Uterus (tissue), 4 donors: ENCODE results near the gene CDH7. TPM values are rescaled to one million over a fixed set of nuclear protein-coding genes. Genes with fewer than 3 reads are reported as not detected.

Experiments used
- DNase-seq, 2 donors: peaks; one replicate each; pipeline ENCODE4 v3.0.0-alpha.2; 2019 to 2020
- H3K27ac ChIP-seq, 2 donors: fragments of 200-600 bp; sonication (generic); 1 replicate in 1 of 2; 2 replicates in 1 of 2; pipeline ENCODE4 v1.5.1; 2016 to 2018
- H3K27me3 ChIP-seq, 2 donors: fragments of 200-600 bp; sonication (generic); one replicate each; pipeline ENCODE4 v1.5.1; 2018 to 2019; ENCODE audit warnings: control low read depth in 1 of 2
- H3K36me3 ChIP-seq, 2 donors: fragments of 200-600 bp; sonication (generic); one replicate each; pipeline ENCODE4 v1.5.1; 2019; ENCODE audit warnings: control low read depth in 1 of 2
- H3K4me1 ChIP-seq, 2 donors: fragments of 200-600 bp; sonication (generic); one replicate each; pipeline ENCODE4 v1.5.1; 2018 to 2019; ENCODE audit warnings: control low read depth in 1 of 2
- H3K4me3 ChIP-seq, 2 donors: fragments of 200-600 bp; sonication (generic); 1 replicate in 1 of 2; 2 replicates in 1 of 2; pipeline ENCODE4 v1.5.1; 2018 to 2019; ENCODE audit warnings: mild to moderate bottlenecking in 1 of 2
- H3K9me3 ChIP-seq, 2 donors: fragments of 200-600 bp; sonication (generic); one replicate each; pipeline ENCODE4 v1.5.1; 2019; ENCODE audit warnings: control low read depth in 1 of 2
- POLR2A ChIP-seq, 2 donors: fragments of 450-650 bp; IDR thresholded peaks; one replicate each; pipeline ENCODE4 v1.6.1; 2016; ENCODE audit warnings: antibody characterized with exemption in 2 of 2, mild to moderate bottlenecking in 1 of 2, moderate library complexity in 1 of 2
- intact Hi-C: fragments of 100-400 bp; cut with DNase I; formaldehyde crosslinking; loops from one replicate; pipeline ENCODE4 v1.15.1; 2023; ENCODE audit warnings: low total_unique reads
- total RNA-seq, 4 donors: library from RNA; depleted of rRNA in 3 of 4; stranded (reverse); fragments of >200 nt in 3 of 4; gene quantifications; one replicate each; pipeline versions ENCODE4 v1.1.0 to v1.2.4, GENCODE V29; 2014 to 2023
- TF ChIP-seq, protein P1 (sequence below), 4 experiments: fragments of 200-600 bp in 2 of 4; fragments of 450-650 bp in 2 of 4; sonication (generic) in 2 of 4; IDR thresholded peaks; one replicate each; pipeline ENCODE4 v1.5.1; 2016 to 2019; ENCODE audit warnings: antibody characterized with exemption in 4 of 4, mild to moderate bottlenecking in 2 of 4, moderate library complexity in 1 of 4
- donor health status: DM: yes; HTN: yes; CAD: no.

The CDH7 gene
- total RNA-seq, 4 donors from 2014 or later, result 2.8 TPM; not detected in 3

DNA sequence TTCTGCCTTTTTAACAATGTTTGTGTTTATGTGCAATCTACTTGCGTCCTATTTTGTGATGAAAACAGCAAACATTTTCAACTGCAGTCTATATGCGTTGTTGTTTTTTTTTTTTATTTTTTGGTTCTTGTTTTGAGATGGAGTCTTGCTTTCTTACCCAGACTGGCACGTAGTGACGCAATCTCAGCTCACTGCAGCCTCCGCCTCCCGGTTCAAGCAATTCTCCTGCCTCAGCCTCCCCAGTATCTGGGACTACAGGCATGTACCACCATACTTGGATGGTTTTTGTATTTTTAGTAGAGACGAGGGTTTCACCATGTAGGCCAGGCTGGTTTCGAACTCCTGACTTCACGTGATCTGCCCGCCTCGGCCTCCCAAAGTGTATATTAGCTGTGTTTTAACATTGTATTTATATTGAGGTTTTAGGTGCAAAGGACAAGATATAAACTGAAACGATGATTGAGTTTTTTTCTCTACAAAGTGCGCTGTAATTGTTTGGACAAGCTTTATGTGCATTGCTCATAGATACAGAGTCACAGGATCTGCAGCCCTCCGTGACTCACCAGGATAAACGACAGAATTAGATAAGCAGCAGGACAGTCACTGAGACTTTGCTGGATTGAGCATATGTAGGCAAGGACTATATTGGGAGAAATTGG is 17.4 kb downstream of the CDH7 start:
- H3K36me3 ChIP-seq, result no peaks in the 10 kb centered on the region
- no peaks in the 10 kb centered on the region for H3K4me1 ChIP-seq
- no peaks in the 10 kb centered on the region for H3K9me3 ChIP-seq
- DNase-seq, result no peak
- H3K4me3 ChIP-seq, result no peak overlapping the region
- intact Hi-C loops, result no loop called here
- TF ChIP-seq, protein P1, sequence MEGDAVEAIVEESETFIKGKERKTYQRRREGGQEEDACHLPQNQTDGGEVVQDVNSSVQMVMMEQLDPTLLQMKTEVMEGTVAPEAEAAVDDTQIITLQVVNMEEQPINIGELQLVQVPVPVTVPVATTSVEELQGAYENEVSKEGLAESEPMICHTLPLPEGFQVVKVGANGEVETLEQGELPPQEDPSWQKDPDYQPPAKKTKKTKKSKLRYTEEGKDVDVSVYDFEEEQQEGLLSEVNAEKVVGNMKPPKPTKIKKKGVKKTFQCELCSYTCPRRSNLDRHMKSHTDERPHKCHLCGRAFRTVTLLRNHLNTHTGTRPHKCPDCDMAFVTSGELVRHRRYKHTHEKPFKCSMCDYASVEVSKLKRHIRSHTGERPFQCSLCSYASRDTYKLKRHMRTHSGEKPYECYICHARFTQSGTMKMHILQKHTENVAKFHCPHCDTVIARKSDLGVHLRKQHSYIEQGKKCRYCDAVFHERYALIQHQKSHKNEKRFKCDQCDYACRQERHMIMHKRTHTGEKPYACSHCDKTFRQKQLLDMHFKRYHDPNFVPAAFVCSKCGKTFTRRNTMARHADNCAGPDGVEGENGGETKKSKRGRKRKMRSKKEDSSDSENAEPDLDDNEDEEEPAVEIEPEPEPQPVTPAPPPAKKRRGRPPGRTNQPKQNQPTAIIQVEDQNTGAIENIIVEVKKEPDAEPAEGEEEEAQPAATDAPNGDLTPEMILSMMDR (IDR thresholded peaks at IDR 0.05), result no peak
- no peak for TF ChIP-seq POLR2A (IDR thresholded peaks at IDR 0.05)
- no peak overlapping the region for H3K27ac ChIP-seq
- no peaks in the 10 kb centered on the region for H3K27me3 ChIP-seq

GRCh38 chr18:65769652-65770051 is 18.8 kb downstream of the CDH7 start:
- H3K27me3 ChIP-seq, result no peaks in the 10 kb centered on the region
- H3K4me1 ChIP-seq, result no peaks in the 10 kb centered on the region
- no peak overlapping the region for H3K27ac ChIP-seq
- no peak for DNase-seq
- H3K9me3 ChIP-seq, result no peaks in the 10 kb centered on the region
- intact Hi-C loops, result no loop called here
- H3K4me3 ChIP-seq, result no peak overlapping the region
- no peaks in the 10 kb centered on the region for H3K36me3 ChIP-seq
- no peak for TF ChIP-seq POLR2A (IDR thresholded peaks at IDR 0.05)
- TF ChIP-seq, protein P1 (IDR thresholded peaks at IDR 0.05), result no peak

DNA sequence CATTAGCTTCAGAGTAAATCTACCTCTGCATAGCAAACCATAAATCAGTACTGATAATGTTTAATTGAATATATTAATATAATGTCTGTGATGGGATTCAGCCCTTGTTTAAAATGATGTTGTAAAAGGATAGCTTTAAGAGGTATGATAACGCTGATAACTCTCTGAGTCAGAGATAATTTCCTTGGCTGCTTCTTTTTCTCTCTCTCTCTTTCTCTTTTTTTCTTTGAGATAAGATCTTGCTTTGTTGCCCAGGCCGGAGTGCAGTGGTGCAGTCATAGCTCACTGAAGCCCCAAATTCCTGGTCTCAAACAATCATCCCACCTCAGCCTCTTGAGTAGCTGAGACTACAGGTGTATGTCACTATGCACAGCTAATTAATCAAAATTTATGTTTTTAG is 35.7 kb downstream of the CDH7 start:
- no peaks in the 10 kb centered on the region for H3K9me3 ChIP-seq
- H3K27me3 ChIP-seq, result no peaks in the 10 kb centered on the region
- no peak overlapping the region for H3K4me3 ChIP-seq
- H3K4me1 ChIP-seq, result no peaks in the 10 kb centered on the region
- H3K36me3 ChIP-seq, result no peaks in the 10 kb centered on the region
- intact Hi-C loops, result no loop called here
- H3K27ac ChIP-seq, result no peak overlapping the region
- DNase-seq, result no peak
- TF ChIP-seq, protein P1 (IDR thresholded peaks at IDR 0.05), result no peak
- no peak for TF ChIP-seq POLR2A (IDR thresholded peaks at IDR 0.05)

GRCh38 chr18:65788373-65788772 is 37.6 kb downstream of the CDH7 start:
- no peak overlapping the region for H3K4me3 ChIP-seq

DNA sequence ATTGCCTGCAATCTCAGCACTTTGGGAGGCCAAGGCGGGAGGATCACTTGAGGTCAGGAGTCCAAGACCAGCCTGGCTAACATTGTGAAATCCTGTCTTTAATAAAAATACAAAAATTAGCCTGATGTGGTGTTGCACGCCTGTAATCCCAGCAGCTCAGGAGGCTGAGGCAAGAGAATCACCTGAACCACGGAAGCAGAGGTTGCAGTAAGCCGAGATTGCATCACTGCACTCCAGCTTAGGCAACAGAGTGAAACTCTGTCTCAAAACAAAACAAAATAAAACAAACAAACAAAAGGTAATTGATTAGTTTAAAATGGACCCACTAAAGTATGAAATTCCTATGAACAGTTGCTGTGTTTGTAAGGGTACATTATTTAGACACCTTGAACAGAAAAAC is 39.8 kb downstream of the CDH7 start:
- Histone ChIP-seq H3K36me3 (no peaks in the 10 kb centered on the region), H3K27me3 (no peaks in the 10 kb centered on the region), H3K27ac (no peak overlapping the region), H3K4me3 (no peak overlapping the region), H3K9me3 (no peaks in the 10 kb centered on the region), H3K4me1 (no peaks in the 10 kb centered on the region)
- DNase-seq, result no peak
- intact Hi-C loops, result no loop called here
- no peak for TF ChIP-seq POLR2A (IDR thresholded peaks at IDR 0.05)
- TF ChIP-seq, protein P1 (IDR thresholded peaks at IDR 0.05), result no peak

More at GRCh38 chr18:65788373-65788772, 37.6 kb downstream of the CDH7 start:
- no peaks in the 10 kb centered on the region for H3K9me3 ChIP-seq
- H3K27me3 ChIP-seq, result no peaks in the 10 kb centered on the region
- no peak overlapping the region for H3K27ac ChIP-seq
- no peaks in the 10 kb centered on the region for H3K36me3 ChIP-seq
- TF ChIP-seq, protein P1 (IDR thresholded peaks at IDR 0.05), result no peak
- no peak for TF ChIP-seq POLR2A (IDR thresholded peaks at IDR 0.05)
- DNase-seq, result no peak
- intact Hi-C loops, result no loop called here
- H3K4me1 ChIP-seq, result no peaks in the 10 kb centered on the region
